ENCODE results near the gene ARHGEF16.
A peak's percentile ranks its signal among the peaks of the same experiment; 100 is the strongest.

The ARHGEF16 gene

GRCh38 chr1:3488432-3488831 lies 34.0 kb downstream of the ARHGEF16 start:
- no peak for DNase-seq

- no peak for DNase-seq
These were observed 35.7 kb downstream of the ARHGEF16 start for GRCh38 chr1:3490046-3490745.

- DNase-seq = peak; percentile 85
These were observed 37.1 kb downstream of the ARHGEF16 start for GRCh38 chr1:3491291-3492246.

GRCh38 chr1:3492545-3493246 lies 38.2 kb downstream of the ARHGEF16 start:
- DNase-seq = no peak

- DNase-seq = no peak
These were observed 40.1 kb downstream of the ARHGEF16 start for GRCh38 chr1:3494321-3495308.

- DNase-seq = no peak
These were observed 41.6 kb downstream of the ARHGEF16 start for GRCh38 chr1:3495776-3496745.

- DNase-seq = no peak
These were observed 42.5 kb downstream of the ARHGEF16 start for GRCh38 chr1:3496916-3497315.

GRCh38 chr1:3497521-3497920 lies 43.1 kb downstream of the ARHGEF16 start:
- no peak for DNase-seq

- no peak for DNase-seq
These were observed 43.9 kb downstream of the ARHGEF16 start for GRCh38 chr1:3498246-3498930.

- no peak for DNase-seq
These were observed 44.5 kb downstream of the ARHGEF16 start for GRCh38 chr1:3498986-3499385.

- no peak for DNase-seq
These were observed 45.1 kb downstream of the ARHGEF16 start for GRCh38 chr1:3499611-3500010.

GRCh38 chr1:3500265-3500835 lies 45.9 kb downstream of the ARHGEF16 start:
- no peak for DNase-seq

- no peak for DNase-seq
These were observed 47.0 kb downstream of the ARHGEF16 start for GRCh38 chr1:3501437-3501836.

- no peak for DNase-seq
These were observed 47.6 kb downstream of the ARHGEF16 start for GRCh38 chr1:3501856-3502640.

GRCh38 chr1:3502641-3503524 lies 48.4 kb downstream of the ARHGEF16 start:
- DNase-seq = no peak

- no peak for DNase-seq
These were observed 49.0 kb downstream of the ARHGEF16 start for GRCh38 chr1:3503525-3503886.

- no peak for DNase-seq
These were observed 49.8 kb downstream of the ARHGEF16 start for GRCh38 chr1:3504151-3504821.

GRCh38 chr1:3504822-3505153 lies 50.3 kb downstream of the ARHGEF16 start:
- DNase-seq = no peak

Data from activated naive CD4-positive, alpha-beta T cell treated with Interleukin-2 at 50 U/mL for 16 hours (primary cell).